Thymus (tissue), 11 donors: ENCODE measurements around the gene EXPH5. TPM values are rescaled to one million over a fixed set of nuclear protein-coding genes. Genes with fewer than 3 reads are reported as not detected.
"Not testable (repeated sequence)": the region's sequence is repeated elsewhere in the genome, so short reads cannot be mapped to it uniquely, and the experiment has no call there.

ENCODE experiments used
- DNase-seq, 9 donors: peaks; one replicate each; pipeline ENCODE4 v3.0.0-alpha.2; 2013; ENCODE audit warnings: low spot score in 9 of 9, low read depth in 6 of 9, missing footprints in 1 of 9
- H3K27ac ChIP-seq, 2 donors: one replicate each; pipeline ENCODE4 v1.5.1; 2013; ENCODE audit warnings: control low read depth in 1 of 2, low read depth in 1 of 2, low read length in 1 of 2, mild to moderate bottlenecking in 1 of 2, moderate library complexity in 1 of 2
- H3K27me3 ChIP-seq, 2 donors: one replicate each; pipeline ENCODE4 v1.5.1; 2013; ENCODE audit warnings: low read length in 1 of 2; ENCODE audit not compliant: control insufficient read depth in 2 of 2, insufficient read depth in 1 of 2
- H3K36me3 ChIP-seq, 2 donors: one replicate each; pipeline ENCODE4 v1.5.1; 2013; ENCODE audit warnings: low read length in 1 of 2, mild to moderate bottlenecking in 1 of 2, moderate library complexity in 1 of 2; ENCODE audit not compliant: control insufficient read depth in 2 of 2, insufficient read depth in 2 of 2
- H3K4me1 ChIP-seq, 2 donors: one replicate each; pipeline ENCODE4 v1.5.1; 2013; ENCODE audit warnings: low read length in 2 of 2; ENCODE audit not compliant: control insufficient read depth in 2 of 2, insufficient read depth in 2 of 2
- H3K4me3 ChIP-seq, 2 donors: one replicate each; pipeline ENCODE4 v1.5.1; 2013; ENCODE audit warnings: low read length in 2 of 2, control low read depth in 1 of 2, mild to moderate bottlenecking in 1 of 2
- H3K9me3 ChIP-seq, 2 donors: one replicate each; pipeline ENCODE4 v1.5.1; 2013; ENCODE audit warnings: low read length in 1 of 2, mild to moderate bottlenecking in 1 of 2; ENCODE audit not compliant: control insufficient read depth in 2 of 2, insufficient read depth in 1 of 2
- WGBS: extraction: QIAGEN DNeasy Blood & Tissue Kit; methylation state at CpG from one replicate; pipeline ENCODE4 v1.1.7; 2013; 5-methylcytosine and 5-hydroxymethylcytosine counted together
- polyA plus RNA-seq: library from polyadenylated mRNA; stranded (reverse); fragments of 200-250 nt; gene quantifications from one replicate; pipeline ENCODE4 v1.2.3, GENCODE V29; 2013
- total RNA-seq: library from RNA; stranded (reverse); fragments of 120-200 nt; gene quantifications from one replicate; pipeline ENCODE4 v1.2.4, GENCODE V29; 2013
- donor health status: healthy.

EXPH5 gene
- total and polyA plus RNA-seq, 2 donors = 1.8 TPM

- peaks cover 11 to 41% of the 10 kb centered on the region in 2 donors for H3K27me3 ChIP-seq
- DNase-seq = peak in 4 of 9 donors; percentile 6 to 28 (median 12)
- H3K4me1 ChIP-seq = peaks cover 4 to 5% of the 10 kb centered on the region in 2 donors
- H3K9me3 ChIP-seq = peaks cover 0 to 2% of the 10 kb centered on the region in 2 donors
- H3K4me3 ChIP-seq = peak overlapping the region; percentile 62 to 77
- no peaks in the 10 kb centered on the region for H3K36me3 ChIP-seq
- H3K27ac ChIP-seq = peak overlapping the region in 1 of 2 donors; percentile 59
- 3% methylated on average over 43 of the region's 43 CpGs for WGBS
Observed at GRCh38 chr11:108592591-108593213, 866 bp downstream of the EXPH5 start.

DNA sequence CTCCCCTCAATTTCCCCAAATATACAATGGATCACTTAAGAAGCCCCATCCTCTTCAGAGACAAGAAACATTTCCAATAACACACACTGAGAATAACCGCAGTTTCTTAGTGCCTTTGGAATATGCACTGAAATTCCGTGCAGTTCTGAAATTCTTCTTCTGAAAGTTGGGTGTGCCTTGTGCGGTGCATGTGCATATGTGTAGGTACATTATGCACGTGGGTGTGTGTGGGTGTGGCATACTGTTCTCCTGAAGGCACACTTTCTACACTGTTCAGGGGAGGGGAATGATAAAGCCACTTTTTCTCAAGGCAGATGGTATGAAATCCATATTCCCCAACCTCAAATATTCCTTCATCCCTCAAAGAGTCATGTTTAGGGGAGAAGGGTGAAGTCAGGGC lies 1.7 kb downstream of the EXPH5 start:
- peaks cover 4 to 5% of the 10 kb centered on the region in 2 donors for H3K4me1 ChIP-seq
- H3K36me3 ChIP-seq = no peaks in the 10 kb centered on the region
- no peak for DNase-seq
- no peak overlapping the region for H3K27ac ChIP-seq
- peaks cover 0 to 2% of the 10 kb centered on the region in 2 donors for H3K9me3 ChIP-seq
- no peak overlapping the region for H3K4me3 ChIP-seq
- WGBS = 98% methylated on average over 4 of the region's 4 CpGs
- H3K27me3 ChIP-seq = peaks cover 11 to 39% of the 10 kb centered on the region in 2 donors

DNA sequence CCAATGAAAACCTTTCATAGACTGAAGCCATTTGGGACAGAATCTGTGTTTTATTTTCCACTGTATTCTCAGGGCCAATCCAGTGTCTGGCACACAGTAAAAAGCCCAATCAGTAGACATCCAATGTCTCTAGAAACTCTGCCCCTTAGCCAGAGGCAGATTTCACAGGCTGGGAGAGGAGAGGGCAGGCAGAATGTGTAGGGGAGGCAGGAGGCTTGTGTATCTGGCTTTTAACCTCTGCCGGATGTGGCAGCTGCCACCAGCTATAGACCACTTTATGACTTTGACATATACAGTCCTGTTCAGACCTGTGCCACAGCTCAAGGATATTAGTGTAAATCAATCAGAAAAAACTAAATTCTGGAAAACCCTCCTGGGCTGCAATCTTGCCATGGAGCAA lies 4.4 kb downstream of the EXPH5 start:
- Histone ChIP-seq H3K9me3 (peaks cover 0 to 2% of the 10 kb centered on the region in 2 donors), H3K27ac (no peak overlapping the region), H3K4me3 (no peak overlapping the region), H3K36me3 (no peaks in the 10 kb centered on the region), H3K27me3 (peaks cover 10 to 33% of the 10 kb centered on the region in 2 donors), H3K4me1 (peaks cover 4 to 5% of the 10 kb centered on the region in 2 donors)
- DNase-seq = peak in 2 of 9 donors; percentile 1 to 15
- 92% methylated on average over 1 of the region's 1 CpG for WGBS

DNA sequence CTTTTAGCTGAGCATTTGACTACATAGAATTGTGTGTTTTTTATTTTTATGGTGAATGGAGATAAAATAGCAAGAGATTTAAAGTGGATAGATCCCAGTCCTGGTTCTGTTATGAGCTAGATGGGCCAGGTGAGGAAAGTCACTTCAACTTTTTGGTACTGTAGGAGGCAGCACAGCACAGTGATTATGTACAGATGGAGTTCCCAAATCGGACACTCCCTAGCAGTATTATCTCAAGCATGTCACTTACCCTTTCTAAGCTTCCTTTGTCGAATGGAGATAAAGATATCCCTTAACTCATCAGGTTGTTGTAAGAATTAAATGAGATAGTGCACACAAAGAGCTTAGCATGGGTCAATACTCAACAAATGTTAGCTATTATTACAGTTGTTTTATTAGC lies 5.3 kb downstream of the EXPH5 start:
- Histone ChIP-seq H3K9me3 (peaks cover 0 to 2% of the 10 kb centered on the region in 2 donors), H3K27ac (no peak overlapping the region), H3K27me3 (peaks cover 7 to 24% of the 10 kb centered on the region in 2 donors), H3K36me3 (no peaks in the 10 kb centered on the region), H3K4me1 (peaks cover 4 to 5% of the 10 kb centered on the region in 2 donors), H3K4me3 (no peak overlapping the region)
- DNase-seq = no peak
- 94% methylated on average over 2 of the region's 2 CpGs for WGBS

GRCh38 chr11:108587109-108587508 lies 6.5 kb downstream of the EXPH5 start:
- no peak for DNase-seq
- H3K9me3 ChIP-seq = no peaks in the 10 kb centered on the region
- WGBS = 99% methylated on average over 4 of the region's 4 CpGs
- H3K4me1 ChIP-seq = no peaks in the 10 kb centered on the region
- H3K4me3 ChIP-seq = no peak overlapping the region
- no peak overlapping the region for H3K27ac ChIP-seq
- no peaks in the 10 kb centered on the region for H3K36me3 ChIP-seq
- H3K27me3 ChIP-seq = peaks cover 3 to 12% of the 10 kb centered on the region in 2 donors

DNA sequence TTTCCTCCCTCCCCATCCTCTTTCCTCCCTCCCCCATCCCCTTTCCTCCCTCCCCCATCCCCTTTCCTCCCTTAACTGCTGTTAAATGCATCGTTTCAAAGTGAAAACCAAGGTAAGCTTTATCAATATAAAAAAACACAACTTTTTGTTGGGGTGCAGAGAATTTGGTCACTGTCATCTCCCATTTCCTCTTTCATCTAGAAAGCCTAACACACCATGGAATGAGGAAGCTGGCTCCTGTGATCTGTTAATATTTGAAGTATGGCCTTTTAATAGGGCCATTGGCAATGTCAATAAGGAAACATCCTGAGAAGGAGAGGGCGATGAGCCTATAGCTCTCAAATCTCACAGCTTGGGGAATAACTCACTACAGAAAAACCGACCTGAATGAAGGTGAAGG lies 7.0 kb downstream of the EXPH5 start:
- Histone ChIP-seq H3K27me3 (peaks cover 0 to 7% of the 10 kb centered on the region in 2 donors), H3K9me3 (no peaks in the 10 kb centered on the region), H3K4me3 (no peak overlapping the region), H3K4me1 (no peaks in the 10 kb centered on the region), H3K36me3 (no peaks in the 10 kb centered on the region), H3K27ac (no peak overlapping the region)
- 91% methylated on average over 3 of the region's 3 CpGs for WGBS
- DNase-seq = no peak

- H3K27me3 ChIP-seq, H3K27ac ChIP-seq, H3K4me3 ChIP-seq, H3K9me3 ChIP-seq, DNase-seq, H3K36me3 ChIP-seq, H3K4me1 ChIP-seq: not testable (repeated sequence)
- WGBS = over 99% methylated on average over 4 of the region's 4 CpGs
Observed at GRCh38 chr11:108586185-108586584, 7.4 kb downstream of the EXPH5 start.

DNA sequence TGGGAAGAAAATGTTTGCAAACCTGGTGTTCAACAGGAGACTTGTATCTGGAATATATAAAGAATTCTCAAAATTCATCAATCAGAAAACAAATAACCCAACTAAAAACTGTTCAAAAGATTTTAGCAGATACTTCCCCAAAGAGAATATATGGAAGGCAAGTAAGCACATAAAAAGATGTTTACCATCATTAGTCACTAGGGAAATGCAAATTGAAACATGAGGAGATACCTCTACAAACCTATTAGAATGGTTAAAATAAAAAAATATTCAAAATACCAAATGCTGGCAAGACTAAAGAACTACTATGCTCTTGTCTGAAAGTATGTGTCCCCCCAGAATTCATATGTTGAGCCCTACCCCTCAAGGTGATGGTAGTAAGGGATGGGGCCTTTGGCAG lies 8.6 kb downstream of the EXPH5 start:
- Histone ChIP-seq H3K36me3 (no peaks in the 10 kb centered on the region), H3K27me3 (no peaks in the 10 kb centered on the region), H3K4me1 (no peaks in the 10 kb centered on the region), H3K9me3 (no peaks in the 10 kb centered on the region), H3K4me3 (no peak overlapping the region), H3K27ac (no peak overlapping the region)
- DNase-seq = no peak

- H3K36me3 ChIP-seq = no peaks in the 10 kb centered on the region
- H3K27me3 ChIP-seq = no peaks in the 10 kb centered on the region
- DNase-seq = no peak
Observed at GRCh38 chr11:108580645-108581044, 12.9 kb downstream of the EXPH5 start.

More at GRCh38 chr11:108580645-108581044, 12.9 kb downstream of the EXPH5 start:
- Histone ChIP-seq H3K9me3 (no peaks in the 10 kb centered on the region), H3K4me1 (no peaks in the 10 kb centered on the region), H3K27ac (no peak overlapping the region), H3K4me3 (no peak overlapping the region)
- WGBS = 98% methylated on average over 2 of the region's 2 CpGs
